HepG2 (cell line): ENCODE measurements around the gene DYNC2LI1. TPM values are rescaled to one million over a fixed set of nuclear protein-coding genes. Genes with fewer than 3 reads are reported as not detected.

Experiments used
- AHDC1 ChIP-seq: sonication (generic); formaldehyde crosslinking; IDR thresholded peaks from 2 replicates; pipeline ENCODE4 v1.5.1; 2020; ENCODE audit warnings: mild to moderate bottlenecking, missing genetic modification reagents, borderline replicate concordance
- AHR ChIP-seq: IDR thresholded peaks from 2 replicates; pipeline ENCODE4 v1.6.1; 2018; ENCODE audit warnings: missing genetic modification reagents, missing compliant biosample characterization
- CHD2 ChIP-seq: IDR thresholded peaks from 2 replicates; pipeline ENCODE4 v1.6.1; 2011; ENCODE audit warnings: low read depth, low read length, improper control_type of control experiment
- HMGA1 ChIP-seq: sonication (generic); formaldehyde crosslinking; conservative IDR thresholded peaks from 2 replicates; pipeline ENCODE4 v1.4.0; 2020; ENCODE audit warnings: missing genetic modification reagents
- MTERF4 ChIP-seq: sonication (generic); formaldehyde crosslinking; IDR thresholded peaks from 2 replicates; pipeline ENCODE4 v1.8.0; 2023; ENCODE audit warnings: mild to moderate bottlenecking, missing genetic modification reagents
- NFYB ChIP-seq: sonication (generic); formaldehyde crosslinking; IDR thresholded peaks from 2 replicates; pipeline ENCODE4 v1.4.0; 2020; ENCODE audit warnings: missing genetic modification reagents
- NRL ChIP-seq: sonication (generic); formaldehyde crosslinking; IDR thresholded peaks from 2 replicates; pipeline ENCODE4 v1.5.0; 2020; ENCODE audit warnings: missing genetic modification reagents, mild to moderate bottlenecking, moderate library complexity, borderline replicate concordance
- ONECUT2 ChIP-seq: sonication (generic); formaldehyde crosslinking; IDR thresholded peaks from 2 replicates; pipeline ENCODE4 v1.4.0; 2020; ENCODE audit warnings: missing genetic modification reagents
- PCBP2 ChIP-seq: fragments of 200-400 bp; formaldehyde crosslinking; optimal IDR thresholded peaks from 2 replicates; pipeline ENCODE3; 2018; ENCODE audit warnings: low read length, low read depth; ENCODE audit not compliant: poor library complexity, severe bottlenecking
- POLR2AphosphoS5 ChIP-seq: IDR thresholded peaks from 2 replicates; pipeline ENCODE4 v1.6.1; 2012; ENCODE audit warnings: low read depth, low read length
- TBP ChIP-seq: sonication (generic); formaldehyde crosslinking; IDR thresholded peaks from 2 replicates; pipeline ENCODE4 v1.5.0; 2020; ENCODE audit warnings: missing genetic modification reagents
- ZFAT ChIP-seq: sonication (generic); formaldehyde crosslinking; conservative IDR thresholded peaks from 2 replicates; pipeline ENCODE4 v1.8.1; 2023; ENCODE audit warnings: missing genetic modification reagents, inconsistent platforms
- ZFP41 ChIP-seq: sonication (generic); formaldehyde crosslinking; IDR thresholded peaks from 2 replicates; pipeline ENCODE4 v1.4.0; 2020; ENCODE audit warnings: mild to moderate bottlenecking, missing genetic modification reagents, borderline replicate concordance
- ZNF121 ChIP-seq: sonication (generic); formaldehyde crosslinking; IDR thresholded peaks from 2 replicates; pipeline ENCODE4 v1.5.0; 2020; ENCODE audit warnings: mild to moderate bottlenecking, missing genetic modification reagents
- ZNF251 ChIP-seq: sonication (generic); formaldehyde crosslinking; IDR thresholded peaks from 2 replicates; pipeline ENCODE4 v1.9.0; 2021; ENCODE audit warnings: mild to moderate bottlenecking, missing genetic modification reagents
- ZNF382 ChIP-seq: sonication (generic); formaldehyde crosslinking; IDR thresholded peaks from 2 replicates; pipeline ENCODE4 v1.5.0; 2020; ENCODE audit warnings: missing genetic modification reagents, mild to moderate bottlenecking, borderline replicate concordance
- polyA plus RNA-seq, 8 experiments: library from polyadenylated mRNA; depleted of rRNA in 3 of 8; stranded (reverse) in 7 of 8; unstranded in 1 of 8; fragments of >200 nt; fragmentation: Illumina TruSeq in 4 of 8; extraction: Trizol in 4 of 8; gene quantifications; 2 replicates each; pipeline versions ENCODE4 v1.2.1 to v1.2.3, GENCODE V29; 2011 to 2016; ENCODE audit warnings: low read depth in 4 of 8, missing spikeins in 1 of 8, mixed read lengths in 1 of 8; ENCODE audit not compliant: insufficient read depth in 1 of 8
- total RNA-seq, 5 experiments: library from RNA; depleted of rRNA; stranded (reverse); fragments of >200 nt; fragmentation: Illumina TruSeq; extraction: Trizol; gene quantifications; 2 replicates each; pipeline ENCODE4 v1.2.3, GENCODE V29; 2016; ENCODE audit warnings: low read depth in 1 of 5
- TF ChIP-seq, protein P1 (sequence below): sonication (generic); formaldehyde crosslinking; IDR thresholded peaks from 2 replicates; pipeline ENCODE4 v1.4.0; 2020; ENCODE audit warnings: mild to moderate bottlenecking, missing genetic modification reagents
- TF ChIP-seq, protein P2 (sequence below): sonication (generic); formaldehyde crosslinking; conservative IDR thresholded peaks from 2 replicates; pipeline ENCODE4 v1.4.0; 2020; ENCODE audit warnings: missing genetic modification reagents
- TF ChIP-seq, protein P3 (sequence below): sonication (generic); formaldehyde crosslinking; IDR thresholded peaks from 2 replicates; pipeline ENCODE4 v1.4.0; 2020; ENCODE audit warnings: mild to moderate bottlenecking, low read depth, missing genetic modification reagents

The DYNC2LI1 gene
- total and polyA plus RNA-seq, 2 of the 13 experiments (the other 11 are each of a cell fraction or from before 2014, with no cell fraction given): 16.9 to 23.2 TPM

DNA sequence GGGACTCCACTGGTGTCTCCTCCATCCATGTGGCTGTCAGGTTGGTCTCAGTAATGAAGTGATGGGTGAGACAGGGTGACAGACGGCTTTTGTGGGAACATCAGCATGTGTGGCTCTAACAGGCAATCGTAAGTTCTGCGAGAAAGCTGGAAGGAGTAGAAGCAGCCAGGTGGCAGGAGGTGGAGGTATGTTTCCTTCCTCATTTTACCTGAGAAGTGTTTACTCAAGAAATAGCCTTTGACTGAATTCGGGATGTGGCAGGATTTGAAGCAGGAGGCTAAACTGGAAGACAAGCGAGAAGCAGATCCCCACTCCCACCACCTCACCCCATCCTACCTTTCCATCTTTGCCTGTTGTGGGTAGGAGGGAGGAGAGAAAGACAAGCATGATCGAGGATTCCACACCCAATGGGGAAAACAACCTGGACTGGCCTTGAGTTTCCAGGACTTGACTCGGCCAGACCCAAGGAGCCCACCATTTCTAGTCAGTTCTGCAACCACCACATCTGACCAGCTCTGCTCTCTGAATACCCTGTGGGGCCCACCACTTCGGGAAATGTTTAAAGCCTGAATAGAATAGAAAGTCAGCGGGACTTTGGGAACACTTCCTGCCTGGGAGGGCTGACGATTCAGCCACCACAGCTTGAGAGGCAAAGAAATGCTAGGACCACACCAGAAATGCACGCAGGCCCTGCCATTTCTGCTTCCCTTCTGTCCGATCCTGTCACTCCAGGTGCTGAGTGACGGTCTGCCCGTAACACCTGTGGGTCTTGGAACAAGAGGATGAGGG, 66.1 kb downstream of the DYNC2LI1 start (continued):
- TF ChIP-seq, protein P1, sequence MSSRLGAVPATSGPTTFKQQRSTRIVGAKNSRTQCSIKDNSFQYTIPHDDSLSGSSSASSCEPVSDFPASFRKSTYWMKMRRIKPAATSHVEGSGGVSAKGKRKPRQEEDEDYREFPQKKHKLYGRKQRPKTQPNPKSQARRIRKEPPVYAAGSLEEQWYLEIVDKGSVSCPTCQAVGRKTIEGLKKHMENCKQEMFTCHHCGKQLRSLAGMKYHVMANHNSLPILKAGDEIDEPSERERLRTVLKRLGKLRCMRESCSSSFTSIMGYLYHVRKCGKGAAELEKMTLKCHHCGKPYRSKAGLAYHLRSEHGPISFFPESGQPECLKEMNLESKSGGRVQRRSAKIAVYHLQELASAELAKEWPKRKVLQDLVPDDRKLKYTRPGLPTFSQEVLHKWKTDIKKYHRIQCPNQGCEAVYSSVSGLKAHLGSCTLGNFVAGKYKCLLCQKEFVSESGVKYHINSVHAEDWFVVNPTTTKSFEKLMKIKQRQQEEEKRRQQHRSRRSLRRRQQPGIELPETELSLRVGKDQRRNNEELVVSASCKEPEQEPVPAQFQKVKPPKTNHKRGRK: no peak
- TF ChIP-seq, protein P2, sequence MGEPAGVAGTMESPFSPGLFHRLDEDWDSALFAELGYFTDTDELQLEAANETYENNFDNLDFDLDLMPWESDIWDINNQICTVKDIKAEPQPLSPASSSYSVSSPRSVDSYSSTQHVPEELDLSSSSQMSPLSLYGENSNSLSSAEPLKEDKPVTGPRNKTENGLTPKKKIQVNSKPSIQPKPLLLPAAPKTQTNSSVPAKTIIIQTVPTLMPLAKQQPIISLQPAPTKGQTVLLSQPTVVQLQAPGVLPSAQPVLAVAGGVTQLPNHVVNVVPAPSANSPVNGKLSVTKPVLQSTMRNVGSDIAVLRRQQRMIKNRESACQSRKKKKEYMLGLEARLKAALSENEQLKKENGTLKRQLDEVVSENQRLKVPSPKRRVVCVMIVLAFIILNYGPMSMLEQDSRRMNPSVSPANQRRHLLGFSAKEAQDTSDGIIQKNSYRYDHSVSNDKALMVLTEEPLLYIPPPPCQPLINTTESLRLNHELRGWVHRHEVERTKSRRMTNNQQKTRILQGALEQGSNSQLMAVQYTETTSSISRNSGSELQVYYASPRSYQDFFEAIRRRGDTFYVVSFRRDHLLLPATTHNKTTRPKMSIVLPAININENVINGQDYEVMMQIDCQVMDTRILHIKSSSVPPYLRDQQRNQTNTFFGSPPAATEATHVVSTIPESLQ (CRISPR knock-in tag): no peak
- no peak for TF ChIP-seq AHDC1
- no peak for TF ChIP-seq HMGA1
- no peak for TF ChIP-seq NRL
- TF ChIP-seq ZNF382 (CRISPR knock-in tag): no peak
- TF ChIP-seq AHR (CRISPR knock-in tag): no peak
- TF ChIP-seq CHD2: no peak
- no peak for TF ChIP-seq PCBP2
- no peak for TF ChIP-seq ZNF251 (CRISPR knock-in tag)
- TF ChIP-seq ZNF121 (CRISPR knock-in tag): no peak
- no peak for TF ChIP-seq ONECUT2 (CRISPR knock-in tag)
- TF ChIP-seq NFYB (CRISPR knock-in tag): no peak
- TF ChIP-seq TBP: no peak
- no peak for TF ChIP-seq ZFP41 (CRISPR knock-in tag)
- TF ChIP-seq POLR2AphosphoS5: no peak
- TF ChIP-seq ZFAT (CRISPR knock-in tag): no peak
- TF ChIP-seq, protein P3, sequence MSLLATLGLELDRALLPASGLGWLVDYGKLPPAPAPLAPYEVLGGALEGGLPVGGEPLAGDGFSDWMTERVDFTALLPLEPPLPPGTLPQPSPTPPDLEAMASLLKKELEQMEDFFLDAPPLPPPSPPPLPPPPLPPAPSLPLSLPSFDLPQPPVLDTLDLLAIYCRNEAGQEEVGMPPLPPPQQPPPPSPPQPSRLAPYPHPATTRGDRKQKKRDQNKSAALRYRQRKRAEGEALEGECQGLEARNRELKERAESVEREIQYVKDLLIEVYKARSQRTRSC (CRISPR knock-in tag): no peak
- TF ChIP-seq MTERF4 (CRISPR knock-in tag): 0 out of 2 replicates have a peak, but pooled peaks have one; percentile 59
